Muscle layer of colon (tissue), 2 donors: ENCODE data around the gene RAPGEF1.

ENCODE experiments used
- H3K27ac ChIP-seq: one replicate; pipeline ENCODE4 v1.7.0; 2013; ENCODE audit warnings: low read depth, mild to moderate bottlenecking, low read length, moderate library complexity
- H3K27me3 ChIP-seq, 2 donors: one replicate each; pipeline ENCODE4 v1.7.0; 2013; ENCODE audit warnings: low read length in 2 of 2, mild to moderate bottlenecking in 2 of 2; ENCODE audit not compliant: insufficient read depth in 2 of 2, control insufficient read depth in 1 of 2
- H3K36me3 ChIP-seq: one replicate; pipeline ENCODE4 v1.7.0; 2013; ENCODE audit warnings: mild to moderate bottlenecking, low read length; ENCODE audit not compliant: insufficient read depth
- H3K4me1 ChIP-seq: one replicate; pipeline ENCODE4 v1.7.0; 2013; ENCODE audit warnings: mild to moderate bottlenecking, low read length; ENCODE audit not compliant: insufficient read depth
- H3K4me3 ChIP-seq, 2 donors: one replicate each; pipeline ENCODE4 v1.7.0; 2013; ENCODE audit warnings: low read length in 2 of 2, low read depth in 1 of 2, mild to moderate bottlenecking in 1 of 2, moderate library complexity in 1 of 2
- H3K9ac ChIP-seq: one replicate; pipeline ENCODE4 v1.7.0; 2013; ENCODE audit warnings: low read length
- H3K9me3 ChIP-seq: one replicate; pipeline ENCODE4 v1.7.0; 2013; ENCODE audit warnings: mild to moderate bottlenecking, low read length
- donor health status: abdominal sarcoma.
- donor health status: Adenocarcinoma of cecum.

RAPGEF1 gene

DNA sequence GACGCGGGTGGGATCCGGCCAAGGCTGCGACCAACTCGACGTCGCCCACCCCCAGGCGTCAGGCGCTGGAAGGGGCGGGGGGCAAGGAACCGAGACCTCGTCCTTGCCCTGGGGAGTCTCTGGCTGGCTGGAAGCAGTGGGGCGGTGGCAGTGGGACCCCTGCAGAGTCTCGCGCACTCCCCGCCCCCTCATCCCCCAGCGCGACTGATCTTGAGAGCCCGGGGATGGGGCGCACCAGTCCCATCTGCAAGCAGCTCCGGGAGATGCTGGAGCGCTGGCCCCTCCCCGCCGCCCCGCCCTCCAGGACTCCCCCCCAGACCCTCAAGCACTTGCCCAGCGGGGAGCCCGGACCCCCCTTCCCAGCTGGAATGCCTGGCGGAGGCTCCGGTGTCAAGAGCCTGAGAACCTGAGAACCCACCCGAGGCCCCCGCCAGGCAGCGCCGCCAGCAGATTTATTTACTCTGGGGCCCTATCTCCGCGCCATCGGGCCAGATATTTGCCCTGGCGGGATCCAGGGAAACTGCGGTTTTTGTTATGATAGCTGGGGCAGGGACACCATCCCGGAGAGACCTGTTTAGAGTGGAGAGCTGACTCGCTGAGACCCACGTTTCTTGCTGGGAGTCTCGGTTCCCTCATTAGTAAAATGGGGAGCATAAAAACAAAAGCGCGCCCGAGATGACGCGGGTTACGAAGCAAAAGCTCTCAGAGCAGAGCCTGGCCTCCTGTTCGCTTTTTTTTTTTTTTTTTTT is 193.4 kb downstream of the RAPGEF1 start:
- Histone ChIP-seq H3K4me3 (peak overlapping the region; percentile 32 to 45), H3K4me1 (no peaks in the 10 kb centered on the region), H3K9me3 (peaks cover 11% of the 10 kb centered on the region), H3K9ac (no peak overlapping the region), H3K27ac (no peak overlapping the region), H3K36me3 (no peaks in the 10 kb centered on the region), H3K27me3 (peaks cover 5 to 21% of the 10 kb centered on the region in 2 donors)

DNA sequence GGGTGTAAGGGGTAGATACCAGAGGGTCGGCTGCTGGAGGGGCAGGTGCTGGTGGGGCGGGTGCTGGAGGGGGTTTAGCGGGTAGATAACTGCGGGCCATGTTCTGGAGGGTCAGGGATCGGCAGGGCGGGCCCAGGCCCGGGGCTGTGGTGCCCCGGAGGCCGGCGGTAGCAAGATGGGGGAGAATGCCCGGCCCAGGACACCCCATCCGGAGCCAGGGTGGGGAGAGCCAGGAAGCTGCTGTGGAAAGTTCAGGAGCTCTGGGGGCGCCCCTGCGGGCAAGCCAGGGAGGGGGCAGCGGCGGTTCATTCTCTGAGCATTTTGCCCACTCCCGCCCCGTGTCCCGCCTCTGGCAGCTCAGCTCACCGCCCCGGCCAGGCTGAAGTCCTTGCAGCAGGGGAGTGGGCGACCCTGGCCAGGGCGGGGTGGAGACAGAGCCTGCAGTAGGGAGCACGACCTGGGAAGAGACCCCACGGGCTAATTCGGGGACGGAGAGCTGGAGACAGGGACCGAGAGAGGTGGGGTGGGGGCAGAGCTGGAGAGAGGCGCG is 194.0 kb downstream of the RAPGEF1 start:
- H3K9me3 ChIP-seq, result peaks cover 11% of the 10 kb centered on the region
- peak overlapping the region in 1 of 2 donors; percentile 32 for H3K4me3 ChIP-seq
- no peak overlapping the region for H3K9ac ChIP-seq
- H3K36me3 ChIP-seq, result no peaks in the 10 kb centered on the region
- no peaks in the 10 kb centered on the region for H3K4me1 ChIP-seq
- peaks cover 5 to 21% of the 10 kb centered on the region in 2 donors for H3K27me3 ChIP-seq
- H3K27ac ChIP-seq, result no peak overlapping the region

- no peaks in the 10 kb centered on the region for H3K4me1 ChIP-seq
- peaks cover 5 to 21% of the 10 kb centered on the region in 2 donors for H3K27me3 ChIP-seq
- H3K4me3 ChIP-seq, result peak within 1 kb of the TSS in 1 of 2 donors; percentile 32
- no peaks in the 10 kb centered on the region for H3K36me3 ChIP-seq
- no peak within 1 kb of the TSS for H3K9ac ChIP-seq
- H3K9me3 ChIP-seq, result peaks cover 11% of the 10 kb centered on the region
- H3K27ac ChIP-seq, result no peak within 1 kb of the TSS
Measured at GRCh38 chr9:131545003-131545785, 194.7 kb downstream of the RAPGEF1 start, which contains the start of gene PRRT1B. PRRT1B (plus strand) TSS chr9:131545523; CDS start chr9:131545616, 93 bp downstream.

GRCh38 chr9:131543141-131543540 is 196.7 kb downstream of the RAPGEF1 start:
- peaks cover 5 to 21% of the 10 kb centered on the region in 2 donors for H3K27me3 ChIP-seq
- no peak overlapping the region for H3K9ac ChIP-seq
- H3K4me1 ChIP-seq, result no peaks in the 10 kb centered on the region
- no peaks in the 10 kb centered on the region for H3K36me3 ChIP-seq
- no peak overlapping the region for H3K27ac ChIP-seq
- no peak overlapping the region for H3K4me3 ChIP-seq
- H3K9me3 ChIP-seq, result peaks cover 11% of the 10 kb centered on the region

GRCh38 chr9:131539223-131539923 is 200.5 kb downstream of the RAPGEF1 start:
- no peak overlapping the region for H3K9ac ChIP-seq
- H3K36me3 ChIP-seq, result no peaks in the 10 kb centered on the region
- no peaks in the 10 kb centered on the region for H3K4me1 ChIP-seq
- no peak overlapping the region for H3K27ac ChIP-seq
- no peak overlapping the region for H3K4me3 ChIP-seq
- peaks cover 11% of the 10 kb centered on the region for H3K9me3 ChIP-seq
- H3K27me3 ChIP-seq, result no peaks in the 10 kb centered on the region

DNA sequence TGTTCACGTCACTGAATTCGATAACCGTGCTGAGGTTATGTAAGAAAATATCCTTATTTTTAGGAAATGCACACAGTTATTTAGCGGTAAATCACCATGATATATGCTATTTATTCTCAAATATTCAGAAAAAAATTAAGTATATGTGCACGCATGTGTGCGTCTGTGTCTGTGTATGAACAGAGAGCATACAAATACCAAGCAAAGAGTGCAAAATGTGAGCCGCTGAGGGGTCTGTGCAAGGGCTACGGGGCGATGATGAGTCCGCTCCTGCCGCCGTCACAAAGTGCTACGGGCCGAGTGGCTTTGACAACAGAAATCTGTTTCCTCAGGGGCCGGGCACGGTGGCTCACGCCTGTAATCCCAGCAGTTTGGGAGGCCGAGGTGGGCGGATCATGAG is 201.9 kb downstream of the RAPGEF1 start:
- Histone ChIP-seq H3K4me3 (no peak overlapping the region), H3K9ac (no peak overlapping the region), H3K27ac (no peak overlapping the region), H3K4me1 (no peaks in the 10 kb centered on the region), H3K36me3 (no peaks in the 10 kb centered on the region), H3K27me3 (no peaks in the 10 kb centered on the region), H3K9me3 (no peaks in the 10 kb centered on the region)

- no peaks in the 10 kb centered on the region for H3K27me3 ChIP-seq
- no peak overlapping the region for H3K9ac ChIP-seq
- no peak overlapping the region for H3K27ac ChIP-seq
- H3K4me3 ChIP-seq, result no peak overlapping the region
- no peaks in the 10 kb centered on the region for H3K9me3 ChIP-seq
- no peaks in the 10 kb centered on the region for H3K36me3 ChIP-seq
- peaks cover 6% of the 10 kb centered on the region for H3K4me1 ChIP-seq
Measured at GRCh38 chr9:131534721-131535237, 205.1 kb downstream of the RAPGEF1 start.

GRCh38 chr9:131530920-131531832 is 208.7 kb downstream of the RAPGEF1 start, which contains the start of gene UCK1:
UCK1 (minus strand) TSS chr9:131531263; CDS start chr9:131531174, 89 bp downstream.
- H3K4me3 ChIP-seq, result peak within 1 kb of the TSS; percentile 80 to 96
- H3K36me3 ChIP-seq, result peaks cover 21% of the 10 kb centered on the region
- H3K9ac ChIP-seq, result peak within 1 kb of the TSS; percentile 71
- no peaks in the 10 kb centered on the region for H3K9me3 ChIP-seq
- H3K27me3 ChIP-seq, result no peaks in the 10 kb centered on the region
- H3K27ac ChIP-seq, result peak within 1 kb of the TSS; percentile 97
- peaks cover 11% of the 10 kb centered on the region for H3K4me1 ChIP-seq

DNA sequence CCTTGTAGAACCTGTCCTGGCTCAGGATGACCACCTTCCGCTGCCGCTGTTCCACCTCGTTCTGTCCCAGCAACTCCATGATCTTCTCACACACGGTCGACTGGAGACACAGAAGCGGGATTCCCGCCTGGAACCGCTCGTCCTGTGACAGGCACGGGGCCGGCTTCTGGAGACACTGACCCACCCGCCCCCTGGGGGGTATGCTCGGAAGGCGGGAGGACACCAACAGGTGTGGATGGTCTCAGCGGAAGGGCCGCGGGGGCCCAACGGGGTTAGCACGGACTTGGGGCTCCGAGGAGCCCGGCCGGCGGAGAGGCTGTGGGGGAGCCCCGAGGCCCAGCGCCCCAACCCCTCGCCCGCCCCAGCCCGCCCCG is 209.3 kb downstream of the RAPGEF1 start:
- peak overlapping the region; percentile 97 for H3K27ac ChIP-seq
- peak overlapping the region; percentile 71 for H3K9ac ChIP-seq
- H3K36me3 ChIP-seq, result peaks cover 27% of the 10 kb centered on the region
- no peaks in the 10 kb centered on the region for H3K27me3 ChIP-seq
- H3K4me1 ChIP-seq, result peaks cover 11% of the 10 kb centered on the region
- H3K4me3 ChIP-seq, result peak overlapping the region; percentile 80 to 96
- no peaks in the 10 kb centered on the region for H3K9me3 ChIP-seq
